ENCODE measurements around the gene CCR2.

Gene CCR2

DNA sequence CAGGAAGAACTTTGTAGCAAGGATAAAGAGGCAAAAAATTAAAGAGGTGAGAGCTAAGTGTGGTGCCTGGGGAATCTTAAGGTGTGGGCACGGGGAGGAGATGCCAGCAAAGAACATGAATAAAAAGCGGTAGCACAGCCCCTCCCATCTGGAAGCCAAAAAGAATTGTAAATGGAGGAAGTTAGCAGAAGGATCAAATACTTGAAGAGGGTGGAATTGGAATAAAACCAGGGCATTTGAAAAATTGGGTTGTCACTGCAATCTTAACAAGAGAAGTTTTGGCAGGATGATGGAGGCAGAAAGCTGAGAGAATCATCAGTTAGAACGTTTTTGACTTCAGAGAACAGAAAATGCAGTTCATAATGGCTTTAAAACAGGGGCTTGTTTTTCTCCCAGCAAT is 2.4 kb downstream of the CCR2 start:
- TF ChIP-seq, protein P1, sequence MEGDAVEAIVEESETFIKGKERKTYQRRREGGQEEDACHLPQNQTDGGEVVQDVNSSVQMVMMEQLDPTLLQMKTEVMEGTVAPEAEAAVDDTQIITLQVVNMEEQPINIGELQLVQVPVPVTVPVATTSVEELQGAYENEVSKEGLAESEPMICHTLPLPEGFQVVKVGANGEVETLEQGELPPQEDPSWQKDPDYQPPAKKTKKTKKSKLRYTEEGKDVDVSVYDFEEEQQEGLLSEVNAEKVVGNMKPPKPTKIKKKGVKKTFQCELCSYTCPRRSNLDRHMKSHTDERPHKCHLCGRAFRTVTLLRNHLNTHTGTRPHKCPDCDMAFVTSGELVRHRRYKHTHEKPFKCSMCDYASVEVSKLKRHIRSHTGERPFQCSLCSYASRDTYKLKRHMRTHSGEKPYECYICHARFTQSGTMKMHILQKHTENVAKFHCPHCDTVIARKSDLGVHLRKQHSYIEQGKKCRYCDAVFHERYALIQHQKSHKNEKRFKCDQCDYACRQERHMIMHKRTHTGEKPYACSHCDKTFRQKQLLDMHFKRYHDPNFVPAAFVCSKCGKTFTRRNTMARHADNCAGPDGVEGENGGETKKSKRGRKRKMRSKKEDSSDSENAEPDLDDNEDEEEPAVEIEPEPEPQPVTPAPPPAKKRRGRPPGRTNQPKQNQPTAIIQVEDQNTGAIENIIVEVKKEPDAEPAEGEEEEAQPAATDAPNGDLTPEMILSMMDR (IDR thresholded peaks at IDR 0.05; ENCODE audit: low read depth, low read length, missing control alignments) = no peak
- Histone ChIP-seq H3K4me3 (ENCODE audit: low read depth, low read length) (no peak overlapping the region), H3K27me3 (replicated peaks) (peaks cover 14% of the 10 kb centered on the region), H3K36me3 (replicated peaks) (no peaks in the 10 kb centered on the region), H3K27ac (no peak overlapping the region)
- DNase-seq = no peak
- in situ Hi-C loops (cut with HindIII; ENCODE audit: low pct_ligation_motif_present, low sequenced_read_pairs) = no loop called here

DNA sequence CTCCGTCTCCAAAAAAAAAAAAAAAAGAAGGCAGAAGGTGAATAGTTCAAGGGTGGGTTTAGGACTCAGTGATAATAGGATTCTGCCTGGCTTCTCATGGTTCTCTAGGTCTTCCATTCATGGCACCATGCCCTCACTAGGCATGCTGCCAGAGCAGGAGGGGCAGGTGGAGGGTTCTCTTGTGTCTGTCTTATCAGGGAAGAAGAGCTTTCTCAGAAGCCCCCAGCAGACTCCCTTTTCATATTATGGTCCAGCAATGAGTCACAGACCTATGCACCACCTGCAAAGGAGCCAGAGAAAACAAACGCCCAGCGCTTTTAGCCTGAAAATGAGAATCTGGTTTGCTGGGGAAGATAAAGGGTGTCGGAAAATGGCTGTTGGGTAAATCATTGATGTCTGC is 3.0 kb downstream of the CCR2 start:
- in situ Hi-C loops (cut with HindIII; ENCODE audit: low pct_ligation_motif_present, low sequenced_read_pairs) = no loop called here
- TF ChIP-seq, protein P1 (IDR thresholded peaks at IDR 0.05; ENCODE audit: low read depth, low read length, missing control alignments) = no peak
- Histone ChIP-seq H3K27me3 (replicated peaks) (peaks cover 14% of the 10 kb centered on the region), H3K36me3 (replicated peaks) (no peaks in the 10 kb centered on the region), H3K27ac (no peak overlapping the region), H3K4me3 (ENCODE audit: low read depth, low read length) (no peak overlapping the region)
- no peak for DNase-seq

DNA sequence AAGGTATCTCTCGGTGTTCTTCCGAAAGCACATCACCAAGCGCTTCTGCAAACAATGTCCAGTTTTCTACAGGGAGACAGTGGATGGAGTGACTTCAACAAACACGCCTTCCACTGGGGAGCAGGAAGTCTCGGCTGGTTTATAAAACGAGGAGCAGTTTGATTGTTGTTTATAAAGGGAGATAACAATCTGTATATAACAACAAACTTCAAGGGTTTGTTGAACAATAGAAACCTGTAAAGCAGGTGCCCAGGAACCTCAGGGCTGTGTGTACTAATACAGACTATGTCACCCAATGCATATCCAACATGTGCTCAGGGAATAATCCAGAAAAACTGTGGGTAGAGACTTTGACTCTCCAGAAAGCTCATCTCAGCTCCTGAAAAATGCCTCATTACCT is 4.6 kb downstream of the CCR2 start:
- H3K27me3 ChIP-seq (replicated peaks) = peaks cover 12% of the 10 kb centered on the region

DNA sequence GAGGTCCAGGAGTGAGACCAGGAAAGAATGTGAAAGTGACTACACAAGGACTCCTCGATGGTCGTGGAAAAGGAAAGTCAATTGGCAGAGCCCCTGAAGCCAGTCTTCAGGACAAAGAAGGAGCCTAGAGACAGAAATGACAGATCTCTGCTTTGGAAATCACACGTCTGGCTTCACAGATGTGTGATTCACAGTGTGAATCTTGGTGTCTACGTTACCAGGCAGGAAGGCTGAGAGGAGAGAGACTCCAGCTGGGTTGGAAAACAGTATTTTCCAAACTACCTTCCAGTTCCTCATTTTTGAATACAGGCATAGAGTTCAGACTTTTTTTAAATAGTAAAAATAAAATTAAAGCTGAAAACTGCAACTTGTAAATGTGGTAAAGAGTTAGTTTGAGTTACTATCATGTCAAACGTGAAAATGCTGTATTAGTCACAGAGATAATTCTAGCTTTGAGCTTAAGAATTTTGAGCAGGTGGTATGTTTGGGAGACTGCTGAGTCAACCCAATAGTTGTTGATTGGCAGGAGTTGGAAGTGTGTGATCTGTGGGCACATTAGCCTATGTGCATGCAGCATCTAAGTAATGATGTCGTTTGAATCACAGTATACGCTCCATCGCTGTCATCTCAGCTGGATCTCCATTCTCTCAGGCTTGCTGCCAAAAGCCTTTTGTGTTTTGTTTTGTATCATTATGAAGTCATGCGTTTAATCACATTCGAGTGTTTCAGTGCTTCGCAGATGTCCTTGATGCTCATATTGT is 6.0 kb downstream of the CCR2 start:
- TF ChIP-seq, protein P1 (IDR thresholded peaks at IDR 0.05; ENCODE audit: low read depth, low read length, missing control alignments) = no peak
- in situ Hi-C loops (cut with HindIII; ENCODE audit: low pct_ligation_motif_present, low sequenced_read_pairs) = no loop called here
- peaks cover 12% of the 10 kb centered on the region for H3K27me3 ChIP-seq (replicated peaks)
- H3K4me3 ChIP-seq (ENCODE audit: low read depth, low read length) = no peak overlapping the region
- DNase-seq = no peak
- H3K27ac ChIP-seq = no peak overlapping the region
- H3K36me3 ChIP-seq (replicated peaks) = no peaks in the 10 kb centered on the region

More for the DNA sequence above, 4.6 kb downstream of the CCR2 start:
- DNase-seq = no peak
- Histone ChIP-seq H3K27ac (no peak overlapping the region), H3K36me3 (replicated peaks) (no peaks in the 10 kb centered on the region), H3K4me3 (ENCODE audit: low read depth, low read length) (no peak overlapping the region)
- TF ChIP-seq, protein P1 (IDR thresholded peaks at IDR 0.05; ENCODE audit: low read depth, low read length, missing control alignments) = no peak
- in situ Hi-C loops (cut with HindIII; ENCODE audit: low pct_ligation_motif_present, low sequenced_read_pairs) = no loop called here

DNA sequence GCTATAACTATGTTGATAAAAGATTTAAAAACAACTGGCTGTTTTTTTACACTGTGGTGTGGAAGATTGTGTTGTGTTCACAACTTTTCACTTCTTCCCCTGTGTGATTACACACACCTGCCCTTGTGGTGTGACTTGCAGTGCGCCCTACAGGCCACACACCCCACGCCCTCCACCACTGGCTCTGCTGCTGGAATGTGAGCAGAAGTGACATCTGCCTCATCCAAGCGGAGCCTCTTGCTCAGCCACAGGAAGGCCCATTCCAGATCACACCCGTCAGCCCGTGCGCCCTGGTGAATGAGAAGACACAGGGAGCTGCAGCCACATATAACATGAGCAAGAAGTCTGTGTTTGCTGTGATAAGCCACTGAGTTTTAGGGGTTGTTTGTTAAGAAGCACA is 7.0 kb downstream of the CCR2 start:
- no peak for DNase-seq
- Histone ChIP-seq H3K27ac (no peak overlapping the region), H3K27me3 (replicated peaks) (peaks cover 4% of the 10 kb centered on the region), H3K36me3 (replicated peaks) (no peaks in the 10 kb centered on the region), H3K4me3 (ENCODE audit: low read depth, low read length) (no peak overlapping the region)
- TF ChIP-seq, protein P1 (IDR thresholded peaks at IDR 0.05; ENCODE audit: low read depth, low read length, missing control alignments) = no peak
- in situ Hi-C loops (cut with HindIII; ENCODE audit: low pct_ligation_motif_present, low sequenced_read_pairs) = no loop called here
